CD4-positive, alpha-beta T cell (primary cell): ENCODE measurements around the gene EHD4. TPM values are rescaled to one million over a fixed set of nuclear protein-coding genes. Genes with fewer than 3 reads are reported as not detected.

ENCODE experiments used
- ATAC-seq: fragments of 200-7000 bp; cut with Tn5 transposase; one replicate; pipeline ENCODE4 v1.10.0; 2022; ENCODE audit warnings: mild to moderate bottlenecking; ENCODE audit not compliant: poor library complexity
- CTCF ChIA-PET: fragments of 350-600 bp; sonication (Branson Sonifier 250); formaldehyde crosslinking; loops from one replicate; lab custom pipeline; 2021; ENCODE audit warnings: antibody characterized with exemption, inconsistent platforms; lab: Charles Lee
- POLR2A ChIA-PET: fragments of 350-600 bp; sonication (Branson Sonifier 250); formaldehyde crosslinking; loops from one replicate; lab custom pipeline; 2021; ENCODE audit warnings: antibody characterized with exemption, inconsistent platforms; lab: Charles Lee
- DNase-seq, 14 experiments: peaks; one replicate each; pipeline ENCODE4 v3.0.0-alpha.2; 2013 to 2020; ENCODE audit warnings: mixed read lengths in 2 of 14
- H3K27ac ChIP-seq, 2 donors: one replicate each; pipeline versions ENCODE4 v1.5.1 to v1.7.0; 2013; ENCODE audit warnings: low read length in 2 of 2, low read depth in 1 of 2, mild to moderate bottlenecking in 1 of 2
- H3K27me3 ChIP-seq, 2 experiments: 1 replicate in 1 of 2; 2 replicates in 1 of 2; pipeline versions ENCODE4 v1.6.1 to v1.7.0; 2013; ENCODE audit warnings: low read length in 2 of 2, control low read depth in 1 of 2, mild to moderate bottlenecking in 1 of 2, moderate library complexity in 1 of 2; ENCODE audit not compliant: insufficient read depth in 2 of 2, control insufficient read depth in 1 of 2
- H3K36me3 ChIP-seq: one replicate; pipeline ENCODE4 v1.6.1; 2013; ENCODE audit warnings: low read length, control low read depth; ENCODE audit not compliant: insufficient read depth
- H3K4me1 ChIP-seq: one replicate; pipeline ENCODE4 v1.6.1; 2013; ENCODE audit warnings: low read length, control low read depth; ENCODE audit not compliant: insufficient read depth
- H3K4me3 ChIP-seq: one replicate; pipeline ENCODE4 v1.5.1; 2013; ENCODE audit warnings: mild to moderate bottlenecking, low read length, moderate library complexity
- H3K9me3 ChIP-seq, 2 experiments: 1 replicate in 1 of 2; 2 replicates in 1 of 2; pipeline versions ENCODE4 v1.6.1 to v1.7.0; 2013; ENCODE audit warnings: low read length in 2 of 2, mild to moderate bottlenecking in 2 of 2, control low read depth in 1 of 2, moderate library complexity in 1 of 2; ENCODE audit not compliant: control insufficient read depth in 1 of 2, insufficient read depth in 1 of 2
- H3K27ac Mint-ChIP-seq: one replicate; pipeline ENCODE4 v1.8.0; 2020; ENCODE audit warnings: mixed read lengths
- H3K27me3 Mint-ChIP-seq: one replicate; pipeline ENCODE4 v1.8.0; 2021; ENCODE audit warnings: mixed read lengths
- H3K36me3 Mint-ChIP-seq: one replicate; pipeline ENCODE4 v1.8.0; 2021; ENCODE audit warnings: low read depth, mixed read lengths
- H3K4me1 Mint-ChIP-seq: one replicate; pipeline ENCODE4 v1.8.0; 2021; ENCODE audit warnings: low read depth, mixed read lengths
- H3K4me3 Mint-ChIP-seq: one replicate; pipeline ENCODE4 v1.8.0; 2020; ENCODE audit warnings: mild to moderate bottlenecking, mixed read lengths
- H3K9me3 Mint-ChIP-seq: one replicate; pipeline ENCODE4 v1.8.0; 2020; ENCODE audit warnings: mixed read lengths
- CTCF ChIP-seq: fragments of 200-600 bp; IDR thresholded peaks from one replicate; pipeline ENCODE4 v1.8.0; 2022; ENCODE audit warnings: antibody characterized with exemption, mild to moderate bottlenecking
- intact Hi-C, 2 experiments: fragments of 100-400 bp; cut with DNase I in 1 of 2; cut with micrococcal nuclease in 1 of 2; formaldehyde crosslinking; loops; one replicate each; pipeline versions ENCODE4 v1.15.1 to v1.9.0; 2023 to 2025; cut with DNase I, micrococcal nuclease
- total RNA-seq, 174 experiments: library from RNA in 2 of 174; stranded (reverse) in 2 of 174; gene quantifications; one replicate each; pipeline ENCODE4 v1.2.3 and lab custom pipeline; 2021 to 2026

EHD4 gene
- total RNA-seq, 2 experiments from 2014 or later, result 39.8 to 40.5 TPM

GRCh38 chr15:41851167-41851523 is 121.2 kb downstream of the EHD4 start:
- DNase-seq, result no peak
- Histone ChIP-seq H3K36me3 (peaks cover 23% of the 10 kb centered on the region), H3K4me1 (peaks cover 5% of the 10 kb centered on the region), H3K4me3 (no peak overlapping the region), H3K27me3 (no peaks in the 10 kb centered on the region), H3K27ac (no peak overlapping the region), H3K9me3 (no peaks in the 10 kb centered on the region)
- Mint-ChIP-seq H3K27ac (no peak overlapping the region), H3K36me3 (peaks cover 28% of the 10 kb centered on the region), H3K4me3 (no peak overlapping the region), H3K9me3 (no peaks in the 10 kb centered on the region), H3K4me1 (no peaks in the 10 kb centered on the region), H3K27me3 (no peaks in the 10 kb centered on the region)
- POLR2A ChIA-PET, result interaction anchor here (1.1 to 2.1 kb wide), 2 partner anchors 42 to 86 kb away, joined by 5 to 8 read pairs; partner anchors contain the start of gene SPTBN5
- intact Hi-C loops, result no loop called here
- CTCF ChIA-PET, result no interaction called here
- no peak for ATAC-seq
- no peak for TF ChIP-seq CTCF

GRCh38 chr15:41850482-41851166 is 121.7 kb downstream of the EHD4 start:
- no peaks in the 10 kb centered on the region for H3K9me3 Mint-ChIP-seq

GRCh38 chr15:41849861-41850260 is 122.5 kb downstream of the EHD4 start:
- Histone ChIP-seq H3K36me3 (peaks cover 36% of the 10 kb centered on the region), H3K4me1 (peaks cover 5% of the 10 kb centered on the region), H3K27me3 (no peaks in the 10 kb centered on the region), H3K9me3 (no peaks in the 10 kb centered on the region), H3K4me3 (no peak overlapping the region), H3K27ac (no peak overlapping the region)
- intact Hi-C loops, result no loop called here
- no peak for TF ChIP-seq CTCF
- no peaks in the 10 kb centered on the region for H3K9me3 Mint-ChIP-seq
- peak overlapping the region; percentile 69 for H3K27ac Mint-ChIP-seq
- no peak overlapping the region for H3K4me3 Mint-ChIP-seq
- H3K36me3 Mint-ChIP-seq, result peaks cover 35% of the 10 kb centered on the region
- POLR2A ChIA-PET, result no interaction called here
- H3K27me3 Mint-ChIP-seq, result no peaks in the 10 kb centered on the region
- CTCF ChIA-PET, result no interaction called here
- DNase-seq, result no peak
- H3K4me1 Mint-ChIP-seq, result no peaks in the 10 kb centered on the region
- no peak for ATAC-seq

More at GRCh38 chr15:41850482-41851166, 121.7 kb downstream of the EHD4 start:
- Mint-ChIP-seq H3K4me3 (no peak overlapping the region), H3K36me3 (peaks cover 33% of the 10 kb centered on the region), H3K27me3 (no peaks in the 10 kb centered on the region), H3K4me1 (no peaks in the 10 kb centered on the region), H3K27ac (peak overlapping the region; percentile 69)
- H3K36me3 ChIP-seq, result peaks cover 28% of the 10 kb centered on the region
- no peaks in the 10 kb centered on the region for H3K27me3 ChIP-seq
- no peak overlapping the region for H3K4me3 ChIP-seq
- no peaks in the 10 kb centered on the region for H3K9me3 ChIP-seq
- ATAC-seq (no peak), DNase-seq (no peak)
- ChIA-PET POLR2A (interaction anchor here (2.1 kb wide), 1 partner anchor 42 kb away, joined by 8 read pairs; the partner anchor contains the start of gene SPTBN5), CTCF (no interaction called here)
- no peak overlapping the region for H3K27ac ChIP-seq
- TF ChIP-seq CTCF, result no peak
- H3K4me1 ChIP-seq, result peaks cover 5% of the 10 kb centered on the region
- intact Hi-C loops, result no loop called here
